NK-92 (cell line): ENCODE results near the gene GIMD1.

Experiments
- DNase-seq: peaks from one replicate; lab custom pipeline; 2025; ENCODE audit not compliant: unreplicated experiment; lab: John Stamatoyannopoulos, UW

The GIMD1 gene

DNA sequence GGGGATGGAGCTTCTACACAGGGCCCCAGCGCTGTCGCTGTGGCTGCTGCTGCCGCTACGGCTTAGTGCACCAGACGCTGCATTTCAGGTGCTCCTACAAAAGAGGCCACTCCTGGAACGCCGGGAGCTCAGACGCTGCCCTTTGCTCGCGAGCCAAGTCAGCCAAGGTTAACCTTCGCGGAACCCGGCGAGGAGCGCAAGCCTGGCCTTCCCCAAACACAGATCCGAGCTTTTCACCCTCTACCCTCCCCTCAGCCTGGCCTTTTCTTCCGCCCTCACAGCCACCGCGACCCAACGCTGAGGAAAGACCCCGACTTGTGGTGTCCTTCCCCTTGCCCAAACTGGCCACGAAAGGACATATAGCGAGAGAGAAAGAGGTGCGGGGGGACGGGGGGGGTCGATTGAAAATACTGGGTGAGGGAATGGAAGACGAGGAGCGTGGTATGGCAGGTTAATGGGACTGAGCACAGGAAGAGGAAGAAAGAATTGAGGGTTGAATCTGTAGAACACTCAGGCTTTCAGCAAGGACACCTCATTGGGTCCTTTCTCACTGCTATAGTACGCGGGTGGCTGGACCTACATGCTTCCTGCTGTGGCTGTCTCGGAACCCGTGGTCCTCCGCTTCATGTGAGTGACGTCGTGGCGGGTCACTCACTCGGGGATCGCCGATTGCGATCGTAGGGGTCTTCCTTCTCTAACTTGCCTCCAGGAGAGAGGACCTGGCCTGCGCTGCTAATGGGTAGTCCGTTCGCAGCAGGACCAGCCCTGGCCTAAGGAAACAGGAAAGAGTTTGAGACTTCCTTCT lies 52.4 kb downstream of the GIMD1 start, which contains the start of the genes AIMP1 and TBCK:
AIMP1 (plus strand) TSS at position 583 of the 805 bp plus-strand sequence. CDS start 8,460 bp downstream, outside the sequence.
TBCK (minus strand) TSS at position 242 of the 805 bp plus-strand sequence. CDS start 7,249 bp downstream, outside the sequence.
- peak; percentile 23 for DNase-seq

DNA sequence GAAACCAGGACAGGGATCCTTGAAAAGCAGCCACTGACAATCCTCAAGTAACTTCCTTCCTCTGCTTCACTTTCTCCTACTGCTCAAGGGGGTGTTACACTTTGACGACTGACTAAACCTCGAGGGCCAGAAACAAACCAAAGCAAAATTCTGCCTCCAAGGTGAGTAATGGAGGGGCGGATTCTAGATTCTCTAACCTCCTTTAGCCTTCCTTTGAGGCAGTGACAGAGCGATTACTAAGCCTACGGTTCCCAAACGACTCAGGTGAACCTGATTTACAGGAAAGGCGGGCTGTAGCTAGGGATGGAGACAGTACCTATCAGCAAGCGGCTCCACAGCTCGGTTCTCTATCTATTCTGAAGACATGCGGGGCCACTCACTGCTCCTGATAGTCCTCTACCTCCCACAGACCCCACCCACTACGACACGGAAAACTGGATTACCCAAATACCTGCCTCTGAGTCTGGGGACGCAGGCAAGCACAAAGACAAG lies 53.1 kb downstream of the GIMD1 start:
- DNase-seq: no peak

DNA sequence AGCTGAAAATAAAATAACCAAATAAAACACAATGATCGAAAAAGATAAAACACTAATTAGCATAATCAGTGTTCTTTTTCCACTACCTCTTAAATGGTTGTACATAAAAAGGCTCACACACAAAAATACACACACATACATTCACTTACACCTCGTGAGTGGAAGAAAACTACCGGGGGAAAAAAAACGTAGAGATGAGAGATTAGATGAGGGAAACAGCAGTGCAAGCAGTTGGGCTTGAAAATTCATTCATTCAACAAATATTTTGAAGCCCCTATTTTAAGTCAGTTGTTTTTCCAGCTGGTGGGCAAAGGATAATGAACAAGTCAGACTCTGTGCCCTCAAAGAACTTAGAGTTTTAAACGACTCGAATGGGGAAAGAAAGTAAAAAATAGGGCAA lies 53.6 kb downstream of the GIMD1 start:
- no peak for DNase-seq

DNA sequence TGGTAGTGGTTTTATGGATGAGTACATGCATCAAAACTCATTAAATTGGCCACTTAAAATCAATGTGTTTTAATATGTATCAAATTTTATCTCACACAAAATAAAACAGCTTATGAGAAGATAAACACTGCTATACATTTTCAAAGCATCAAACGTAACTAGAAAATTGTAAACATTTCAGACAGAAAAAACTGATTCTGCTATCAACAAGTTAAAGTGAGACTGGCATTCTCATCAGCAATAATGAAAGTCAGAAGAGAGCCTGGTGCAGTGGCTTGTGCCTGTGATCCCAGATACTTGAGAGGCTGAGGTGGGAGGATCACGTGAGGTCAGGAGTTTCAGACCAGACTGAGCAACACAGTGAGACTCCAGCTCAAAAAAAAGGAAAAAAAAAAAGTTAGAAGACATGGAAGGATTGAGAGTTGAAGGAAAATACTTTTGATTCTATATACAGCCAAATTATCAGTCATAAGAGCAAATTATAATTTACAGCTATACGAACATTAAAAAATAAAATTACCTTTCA lies 55.5 kb downstream of the GIMD1 start:
- DNase-seq: no peak

DNA sequence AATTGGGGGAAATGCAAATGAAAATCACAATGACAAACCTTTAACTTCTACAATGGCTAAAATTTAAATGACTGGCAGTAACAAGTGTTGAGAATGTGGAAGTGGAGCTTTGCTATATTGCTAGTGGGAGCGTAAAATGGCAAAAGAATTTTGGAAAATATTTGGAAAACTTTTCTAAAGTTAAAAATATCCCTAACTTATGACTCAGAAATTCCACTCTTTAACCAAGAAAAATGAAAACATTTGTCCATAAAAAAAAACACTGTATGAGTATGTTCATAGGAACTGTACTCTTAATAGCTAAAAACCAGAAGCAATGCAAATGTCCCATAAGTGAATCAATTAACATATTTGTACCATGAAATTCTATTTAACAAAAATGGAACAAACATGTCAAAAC lies 56.2 kb downstream of the GIMD1 start:
- DNase-seq: no peak
